Cerebellar cortex (tissue), 1 donor: Measurements from ENCODE around the gene CST6.

Experiments used
- DNase-seq: peaks from one replicate; pipeline ENCODE4 v3.0.0-alpha.2; 2015; ENCODE audit warnings: low spot score

CST6 gene

GRCh38 chr11:66047541-66048365, 35.9 kb downstream of the CST6 start:
- peak; percentile 53 for DNase-seq

GRCh38 chr11:66048547-66049323, 36.9 kb downstream of the CST6 start, which contains the start of gene GAL3ST3:
Gene GAL3ST3, minus strand, starts transcription at chr11:66049161. Its CDS starts 3,746 bp downstream, at chr11:66045415.
- no peak for DNase-seq

GRCh38 chr11:66050581-66051231, 38.9 kb downstream of the CST6 start:
- DNase-seq, result no peak

GRCh38 chr11:66051371-66051765, 39.6 kb downstream of the CST6 start:
- no peak for DNase-seq

GRCh38 chr11:66051766-66052663, 40.2 kb downstream of the CST6 start, which contains the start of gene SF3B2:
Gene SF3B2, plus strand, starts transcription at chr11:66052364. Its CDS starts 21 bp downstream, at chr11:66052385.
- DNase-seq, result peak; percentile 98

- no peak for DNase-seq
Measured at GRCh38 chr11:66052664-66052982, 40.8 kb downstream of the CST6 start.

- DNase-seq, result no peak
Measured at GRCh38 chr11:66055021-66055420, 43.2 kb downstream of the CST6 start.

- no peak for DNase-seq
Measured at GRCh38 chr11:66056501-66056900, 44.7 kb downstream of the CST6 start.

- no peak for DNase-seq
Measured at GRCh38 chr11:66059966-66060680, 48.3 kb downstream of the CST6 start.

GRCh38 chr11:66061268-66061667, 49.5 kb downstream of the CST6 start:
- no peak for DNase-seq

GRCh38 chr11:66062408-66062807, 50.6 kb downstream of the CST6 start:
- DNase-seq, result no peak
